Left renal pelvis (tissue), 4 donors: ENCODE results near the gene HSPD1. TPM values are rescaled to one million over a fixed set of nuclear protein-coding genes. Genes with fewer than 3 reads are reported as not detected.

Experiments
- DNase-seq, 4 donors: peaks; one replicate each; pipeline ENCODE4 v3.0.0-alpha.2; 2013; ENCODE audit warnings: low read depth in 4 of 4, low spot score in 3 of 4
- polyA plus RNA-seq, 4 donors: library from polyadenylated mRNA; unstranded; fragments of 120-200 nt; gene quantifications; one replicate each; pipeline ENCODE4 v1.2.1, GENCODE V29; 2013; ENCODE audit not compliant: insufficient read length in 4 of 4

HSPD1 gene
- polyA plus RNA-seq, 4 donors, result 296 to 683 (median 597) TPM

- no peak for DNase-seq
Observed at GRCh38 chr2:197446844-197447243, 52.8 kb downstream of the HSPD1 start.

- no peak for DNase-seq
Observed at GRCh38 chr2:197445746-197446145, 53.9 kb downstream of the HSPD1 start.

GRCh38 chr2:197442857-197443256 is 56.8 kb downstream of the HSPD1 start:
- DNase-seq, result no peak

GRCh38 chr2:197437380-197437779 is 62.3 kb downstream of the HSPD1 start:
- no peak for DNase-seq

Other genes with a start within 250 kb of the HSPD1 start
- 10 to 100 TPM; 12.0 to 25.5 (median 12.4) TPM for gene ANKRD44, start 189.1 kb downstream of the HSPD1 start, polyA plus RNA-seq
- 100 to 1,000 TPM; 476 to 683 (median 543) TPM for gene SF3B1, start 64.8 kb downstream of the HSPD1 start, polyA plus RNA-seq
- gene COQ10B, start 46.3 kb downstream of the HSPD1 start, polyA plus RNA-seq, result 10 to 100 TPM; 15.7 to 20.4 (median 17.6) TPM
- 100 to 1,000 TPM; 116 to 289 (median 230) TPM for gene HSPE1, start 539 bp upstream of the HSPD1 start, polyA plus RNA-seq
- 10 to 100 TPM; 43.2 to 59.4 (median 49.5) TPM for gene MOB4, start 16.2 kb upstream of the HSPD1 start, polyA plus RNA-seq
- 10 to 100 TPM; 18.3 to 36.6 (median 24.5) TPM for gene RFTN2, start 175.7 kb upstream of the HSPD1 start, polyA plus RNA-seq
- gene MARS2, start 205.5 kb upstream of the HSPD1 start, polyA plus RNA-seq, result 1 to 10 TPM; 2.6 to 8.6 (median 7.5) TPM